ENCODE data around the gene IGFN1. TPM values are rescaled to one million over a fixed set of nuclear protein-coding genes. Genes with fewer than 3 reads are reported as not detected.

Gene IGFN1
- total RNA-seq, 1 donor: under 0.01 TPM

DNA sequence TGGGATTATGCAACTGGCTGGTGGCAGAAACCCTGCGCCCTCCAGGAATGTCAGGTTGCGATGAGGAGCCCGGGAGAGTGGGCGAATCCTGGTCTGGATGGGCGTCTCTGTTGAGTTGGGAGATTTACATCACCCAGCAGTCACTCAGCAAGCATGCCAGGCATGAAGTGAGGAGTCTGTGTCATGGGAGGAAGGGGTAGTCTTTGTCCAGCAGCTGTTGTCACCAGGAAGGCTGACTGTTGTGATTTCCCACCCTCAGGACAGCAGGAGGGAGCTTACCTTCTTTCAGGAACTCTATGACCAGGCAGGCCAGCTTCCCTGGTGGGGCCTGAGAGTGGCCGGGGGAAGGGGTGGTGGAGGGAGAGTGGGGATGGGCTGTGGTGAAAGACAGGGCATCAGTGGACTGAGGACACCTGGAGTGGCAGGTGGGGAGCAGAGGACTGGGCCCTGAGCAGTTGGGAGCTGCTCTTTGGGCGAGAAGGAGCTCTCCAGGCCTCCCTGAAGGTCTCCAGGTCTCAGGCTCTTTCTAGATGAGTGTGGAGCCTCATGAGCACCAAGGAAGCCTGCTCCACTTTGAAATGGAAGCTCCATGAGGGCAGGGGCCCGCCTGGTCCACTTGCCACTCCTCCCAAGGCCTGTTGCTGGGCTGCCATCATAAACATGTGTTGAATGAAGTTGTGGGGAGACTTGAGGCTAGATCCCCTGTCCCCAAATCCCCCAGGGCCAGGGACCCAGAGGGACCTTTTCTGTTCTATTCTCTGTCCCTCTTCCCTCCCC lies 71.3 kb downstream of the IGFN1 start:
- H3K9me3 ChIP-seq (ENCODE audit: low read depth, low read length): no peaks in the 10 kb centered on the region
- no peak for DNase-seq (ENCODE audit: insufficient read length, low spot score, missing footprints)
- H3K27me3 ChIP-seq (ENCODE audit: insufficient read depth, low read length): no peaks in the 10 kb centered on the region
- H3K79me2 ChIP-seq (ENCODE audit: insufficient read depth, low read length): no peaks in the 10 kb centered on the region
- no peak for TF ChIP-seq CTCF (IDR thresholded peaks at IDR 0.05; ENCODE audit: extremely low read depth, low read depth, low read length)
- H2AFZ ChIP-seq (ENCODE audit: low read length): no peak overlapping the region
- no peak overlapping the region for H3K27ac ChIP-seq (ENCODE audit: low read depth, low read length)
- peaks cover 27% of the 10 kb centered on the region for H3K4me1 ChIP-seq (ENCODE audit: insufficient read depth, low read length)
- H3K4me2 ChIP-seq (ENCODE audit: insufficient read depth, low read length): no peak overlapping the region
- H4K20me1 ChIP-seq (ENCODE audit: insufficient read depth, low read length): no peaks in the 10 kb centered on the region
- H3K36me3 ChIP-seq (ENCODE audit: insufficient read depth, low read length): no peaks in the 10 kb centered on the region
- H3K4me3 ChIP-seq (ENCODE audit: insufficient read depth, low read length): no peak overlapping the region

GRCh38 chr1:201262963-201263608 lies 72.5 kb downstream of the IGFN1 start:
- Histone ChIP-seq H3K4me2 (ENCODE audit: insufficient read depth, low read length) (no peak overlapping the region), H3K27ac (ENCODE audit: low read depth, low read length) (no peak overlapping the region), H3K4me1 (ENCODE audit: insufficient read depth, low read length) (peaks cover 38% of the 10 kb centered on the region), H3K4me3 (ENCODE audit: insufficient read depth, low read length) (no peak overlapping the region), H3K9me3 (ENCODE audit: low read depth, low read length) (no peaks in the 10 kb centered on the region), H3K36me3 (ENCODE audit: insufficient read depth, low read length) (no peaks in the 10 kb centered on the region), H4K20me1 (ENCODE audit: insufficient read depth, low read length) (no peaks in the 10 kb centered on the region), H3K27me3 (ENCODE audit: insufficient read depth, low read length) (no peaks in the 10 kb centered on the region), H3K79me2 (ENCODE audit: insufficient read depth, low read length) (no peaks in the 10 kb centered on the region), H2AFZ (ENCODE audit: low read length) (no peak overlapping the region)
- no peak for DNase-seq (ENCODE audit: insufficient read length, low spot score, missing footprints)
- TF ChIP-seq CTCF (IDR thresholded peaks at IDR 0.05; ENCODE audit: extremely low read depth, low read depth, low read length): no peak

DNA sequence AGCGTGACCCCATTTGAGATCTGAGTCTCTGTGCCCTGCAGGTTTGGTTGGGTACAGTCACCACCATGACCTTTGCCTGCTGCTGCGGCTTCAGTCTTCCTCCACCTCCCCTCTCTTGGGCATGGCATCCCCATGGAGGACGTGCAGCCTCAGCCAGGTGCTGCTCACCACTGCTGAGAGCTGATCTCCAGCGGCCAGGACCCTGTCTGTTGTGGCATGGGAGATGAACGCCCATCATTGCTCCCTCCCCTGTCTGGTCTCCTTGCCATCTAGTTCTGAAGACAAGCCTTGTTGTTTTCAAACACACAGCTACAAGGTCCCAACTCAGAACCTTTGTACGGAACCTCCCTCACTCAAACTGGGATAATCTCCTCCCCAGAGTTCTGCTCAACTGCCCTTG lies 73.4 kb downstream of the IGFN1 start:
- no peaks in the 10 kb centered on the region for H3K9me3 ChIP-seq (ENCODE audit: low read depth, low read length)
- H3K4me1 ChIP-seq (ENCODE audit: insufficient read depth, low read length): peaks cover 48% of the 10 kb centered on the region
- no peak overlapping the region for H3K4me2 ChIP-seq (ENCODE audit: insufficient read depth, low read length)
- H3K27ac ChIP-seq (ENCODE audit: low read depth, low read length): no peak overlapping the region
- no peaks in the 10 kb centered on the region for H3K36me3 ChIP-seq (ENCODE audit: insufficient read depth, low read length)
- no peaks in the 10 kb centered on the region for H4K20me1 ChIP-seq (ENCODE audit: insufficient read depth, low read length)
- no peaks in the 10 kb centered on the region for H3K27me3 ChIP-seq (ENCODE audit: insufficient read depth, low read length)
- no peak for TF ChIP-seq CTCF (IDR thresholded peaks at IDR 0.05; ENCODE audit: extremely low read depth, low read depth, low read length)
- no peak overlapping the region for H3K4me3 ChIP-seq (ENCODE audit: insufficient read depth, low read length)
- no peaks in the 10 kb centered on the region for H3K79me2 ChIP-seq (ENCODE audit: insufficient read depth, low read length)
- no peak overlapping the region for H2AFZ ChIP-seq (ENCODE audit: low read length)
- DNase-seq (ENCODE audit: insufficient read length, low spot score, missing footprints): no peak

DNA sequence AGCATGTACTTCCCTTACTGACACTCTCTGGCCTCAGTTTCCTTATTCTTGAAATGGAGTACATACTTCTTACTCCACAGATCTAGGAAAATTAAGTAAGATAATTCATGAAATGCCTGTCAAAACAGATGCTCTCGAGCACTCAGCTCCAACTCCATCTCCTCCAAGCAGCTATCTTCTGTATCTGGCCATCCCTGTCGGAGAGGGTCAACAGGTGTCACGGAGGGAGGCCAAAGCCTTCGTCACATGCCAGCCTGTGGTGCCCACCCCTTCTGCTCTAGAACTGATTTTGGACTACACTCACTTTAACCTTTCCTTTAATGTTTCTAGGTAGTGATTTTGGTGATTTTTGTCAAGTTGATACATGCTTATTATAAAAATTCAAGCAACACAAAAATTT lies 73.9 kb downstream of the IGFN1 start:
- H3K36me3 ChIP-seq (ENCODE audit: insufficient read depth, low read length): no peaks in the 10 kb centered on the region
- H3K4me3 ChIP-seq (ENCODE audit: insufficient read depth, low read length): no peak overlapping the region
- no peak overlapping the region for H2AFZ ChIP-seq (ENCODE audit: low read length)
- no peaks in the 10 kb centered on the region for H3K27me3 ChIP-seq (ENCODE audit: insufficient read depth, low read length)
- no peak for DNase-seq (ENCODE audit: insufficient read length, low spot score, missing footprints)
- H3K27ac ChIP-seq (ENCODE audit: low read depth, low read length): no peak overlapping the region
- no peaks in the 10 kb centered on the region for H3K79me2 ChIP-seq (ENCODE audit: insufficient read depth, low read length)
- H3K9me3 ChIP-seq (ENCODE audit: low read depth, low read length): no peaks in the 10 kb centered on the region
- H4K20me1 ChIP-seq (ENCODE audit: insufficient read depth, low read length): no peaks in the 10 kb centered on the region
- peaks cover 48% of the 10 kb centered on the region for H3K4me1 ChIP-seq (ENCODE audit: insufficient read depth, low read length)
- no peak for TF ChIP-seq CTCF (IDR thresholded peaks at IDR 0.05; ENCODE audit: extremely low read depth, low read depth, low read length)
- H3K4me2 ChIP-seq (ENCODE audit: insufficient read depth, low read length): no peak overlapping the region

All from osteoblast (primary cell).